HG03108 (cell line): ENCODE measurements around the gene CCDC184.
"Not testable (repeated sequence)": the region's sequence is repeated elsewhere in the genome, so short reads cannot be mapped to it uniquely, and the experiment has no call there.

Experiments used
- ATAC-seq: cut with Tn5 transposase; IDR thresholded peaks from one replicate; pipeline ENCODE4 v1.9.1; 2021; ENCODE audit warnings: moderate library complexity; ENCODE audit not compliant: unreplicated experiment

The CCDC184 gene

GRCh38 chr12:48183091-48183875 lies at the start of gene CCDC184:
Gene CCDC184 (plus strand): TSS chr12:48183644. CDS start chr12:48184123, 479 bp downstream.
- peak; percentile 66 for ATAC-seq

- ATAC-seq, result no peak
Measured at GRCh38 chr12:48135027-48135426, 48.4 kb upstream of the CCDC184 start.

- ATAC-seq, result no peak
Measured at GRCh38 chr12:48142818-48143674, 40.4 kb upstream of the CCDC184 start.

DNA sequence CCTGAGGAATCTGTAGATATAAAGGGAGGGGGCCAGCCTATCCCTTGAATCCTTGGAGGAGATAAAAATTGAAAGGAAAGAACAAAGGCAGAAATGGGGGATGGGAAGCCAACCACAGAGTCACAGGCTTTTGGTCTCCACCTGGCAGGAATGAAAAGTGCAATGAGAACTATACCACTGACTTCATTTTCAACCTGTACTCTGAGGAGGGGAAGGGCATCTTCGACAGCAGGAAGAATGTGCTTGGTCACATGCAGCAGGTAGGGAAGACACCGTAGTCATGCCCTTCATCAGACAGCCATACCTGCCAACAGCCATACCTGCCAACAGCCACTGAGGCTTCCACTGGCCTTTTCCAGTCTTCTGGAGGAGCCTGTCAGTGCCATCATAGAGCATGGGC lies 39.5 kb upstream of the CCDC184 start:
- ATAC-seq, result no peak

- no peak for ATAC-seq
Measured at GRCh38 chr12:48145981-48146380, 37.5 kb upstream of the CCDC184 start.

- no peak for ATAC-seq
Measured at GRCh38 chr12:48151103-48151771, 32.2 kb upstream of the CCDC184 start.

GRCh38 chr12:48155786-48156185 lies 27.7 kb upstream of the CCDC184 start:
- ATAC-seq, result not testable (repeated sequence)

DNA sequence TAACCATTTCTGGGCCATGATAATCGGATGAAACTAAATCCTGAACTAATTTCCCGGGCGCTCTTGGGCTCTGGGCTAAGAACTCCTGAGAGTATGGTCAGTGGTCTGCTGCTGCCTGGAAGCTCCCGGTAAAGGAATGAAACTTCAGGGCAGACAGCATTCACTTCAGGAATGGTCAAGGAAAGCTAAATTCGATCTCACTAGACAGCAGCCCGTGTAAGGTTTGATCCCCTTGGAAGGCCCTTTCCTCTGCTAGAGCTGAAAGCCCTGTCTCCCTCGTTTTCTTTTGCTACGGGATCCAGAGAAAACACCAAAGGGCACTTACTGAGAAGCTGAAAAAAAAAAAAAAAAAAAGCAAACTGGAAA lies 26.8 kb upstream of the CCDC184 start:
- no peak for ATAC-seq

DNA sequence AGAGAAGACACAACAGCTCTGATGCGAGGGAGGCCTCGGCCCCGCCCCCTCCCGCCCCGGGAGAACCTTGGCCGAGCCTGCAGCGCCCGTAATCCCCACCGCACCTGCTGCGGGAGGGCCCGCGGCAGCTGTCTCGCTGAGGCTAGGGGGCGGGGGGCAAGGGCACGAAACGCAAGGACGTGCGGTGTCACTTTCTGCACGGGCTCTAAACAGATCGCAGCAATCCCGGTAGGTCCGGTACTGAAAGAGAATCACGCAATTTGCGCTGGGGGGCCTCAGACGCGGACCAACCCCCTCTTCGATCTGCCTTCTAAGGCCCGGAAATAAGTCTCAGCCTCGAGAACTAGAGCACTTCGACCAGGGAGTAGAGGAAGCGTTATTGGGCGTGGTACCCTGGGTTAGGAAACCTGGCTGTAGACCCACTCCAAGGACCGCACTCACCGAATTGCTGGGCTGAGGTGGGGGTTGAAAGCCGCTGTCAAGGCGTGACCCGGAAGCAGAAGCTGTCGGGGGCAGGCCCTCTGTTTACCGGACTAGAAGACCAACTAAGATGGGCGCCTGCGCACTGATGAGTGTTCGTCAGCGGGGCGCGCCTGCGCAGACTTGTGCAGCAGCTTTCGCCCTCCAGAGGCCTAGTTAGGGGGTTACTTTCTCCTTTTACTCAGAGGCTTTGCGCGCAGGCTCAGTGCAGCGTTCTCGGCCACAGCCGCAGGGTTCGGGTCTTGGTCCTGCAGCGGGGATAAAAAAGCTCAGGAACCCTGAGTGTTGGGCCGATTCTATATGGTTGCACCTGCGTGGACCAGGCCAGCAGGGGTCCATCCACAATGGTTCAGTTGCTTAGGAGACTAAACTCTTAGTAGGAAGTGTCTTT lies 26.2 kb upstream of the CCDC184 start, which contains the start of gene ASB8:
Gene ASB8, minus strand, starts transcription at position 498 of the 871 bp plus-strand sequence. CDS start 4,019 bp downstream, outside the sequence.
- ATAC-seq, result peak; percentile 92

DNA sequence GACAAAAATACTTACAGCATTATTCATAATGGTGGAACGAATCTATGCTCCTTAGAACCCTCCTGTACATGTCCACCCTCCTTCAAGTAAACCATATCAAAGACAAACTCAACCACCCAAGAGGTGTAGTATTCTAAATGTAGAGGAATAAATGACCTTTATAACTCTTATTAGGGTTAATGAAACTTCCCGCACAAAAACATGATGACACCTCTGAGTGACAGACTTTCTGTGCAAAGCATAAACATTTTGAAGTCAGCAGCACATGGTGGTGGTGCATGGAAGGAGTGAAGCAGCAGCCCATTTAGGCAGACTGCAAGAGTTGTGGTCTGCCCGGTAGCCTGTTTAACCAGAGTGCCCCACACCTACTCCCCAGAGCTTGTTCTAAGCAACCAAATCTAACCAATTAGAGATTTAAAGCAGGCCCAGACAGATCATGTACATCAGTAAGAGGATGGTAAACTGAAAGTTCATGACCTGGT lies 25.5 kb upstream of the CCDC184 start:
- ATAC-seq, result no peak

DNA sequence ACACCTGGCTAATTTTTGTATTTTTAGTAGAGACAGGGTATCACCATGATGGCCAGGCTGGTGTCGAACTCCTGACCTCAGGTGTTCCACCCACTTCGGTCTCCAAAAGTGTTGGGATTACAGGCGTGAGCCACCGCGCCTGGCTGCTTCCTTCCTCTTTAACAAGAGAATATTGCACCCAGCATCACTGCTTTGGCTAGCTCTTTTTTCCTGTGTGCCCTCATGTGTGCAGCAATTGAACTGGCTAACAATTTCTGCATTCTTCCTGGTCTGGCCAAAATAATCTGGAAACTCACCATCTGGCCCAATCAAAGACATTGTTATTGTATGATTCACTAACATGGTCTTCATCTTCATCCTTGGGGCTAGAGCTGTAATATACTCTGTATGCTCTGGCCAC lies 23.4 kb upstream of the CCDC184 start:
- no peak for ATAC-seq

GRCh38 chr12:48160807-48161206 lies 22.6 kb upstream of the CCDC184 start:
- no peak for ATAC-seq

- ATAC-seq, result no peak
Measured at GRCh38 chr12:48163150-48163747, 20.2 kb upstream of the CCDC184 start.

DNA sequence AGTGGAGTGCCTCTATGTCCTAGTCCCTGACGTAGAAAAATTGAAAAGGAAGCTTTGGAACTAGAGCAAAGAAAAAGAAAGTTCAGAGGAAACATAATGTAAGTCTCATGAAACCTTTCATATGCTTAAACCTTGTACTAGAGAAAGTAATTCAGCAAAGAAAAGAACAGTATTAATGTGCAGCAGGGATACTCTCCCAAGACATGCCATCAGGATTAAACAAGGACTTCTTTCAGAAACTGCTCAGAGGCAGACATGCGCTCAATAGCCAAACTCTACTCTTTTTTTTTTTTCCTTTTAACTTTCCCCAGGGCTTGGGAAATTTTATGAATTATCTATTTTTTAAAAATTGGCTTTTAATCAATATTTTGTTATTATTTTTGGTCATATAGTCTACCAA lies 19.0 kb upstream of the CCDC184 start:
- ATAC-seq, result no peak

GRCh38 chr12:48165089-48165981 lies 18.1 kb upstream of the CCDC184 start:
- no peak for ATAC-seq

GRCh38 chr12:48169011-48169410 lies 14.4 kb upstream of the CCDC184 start:
- ATAC-seq, result no peak

DNA sequence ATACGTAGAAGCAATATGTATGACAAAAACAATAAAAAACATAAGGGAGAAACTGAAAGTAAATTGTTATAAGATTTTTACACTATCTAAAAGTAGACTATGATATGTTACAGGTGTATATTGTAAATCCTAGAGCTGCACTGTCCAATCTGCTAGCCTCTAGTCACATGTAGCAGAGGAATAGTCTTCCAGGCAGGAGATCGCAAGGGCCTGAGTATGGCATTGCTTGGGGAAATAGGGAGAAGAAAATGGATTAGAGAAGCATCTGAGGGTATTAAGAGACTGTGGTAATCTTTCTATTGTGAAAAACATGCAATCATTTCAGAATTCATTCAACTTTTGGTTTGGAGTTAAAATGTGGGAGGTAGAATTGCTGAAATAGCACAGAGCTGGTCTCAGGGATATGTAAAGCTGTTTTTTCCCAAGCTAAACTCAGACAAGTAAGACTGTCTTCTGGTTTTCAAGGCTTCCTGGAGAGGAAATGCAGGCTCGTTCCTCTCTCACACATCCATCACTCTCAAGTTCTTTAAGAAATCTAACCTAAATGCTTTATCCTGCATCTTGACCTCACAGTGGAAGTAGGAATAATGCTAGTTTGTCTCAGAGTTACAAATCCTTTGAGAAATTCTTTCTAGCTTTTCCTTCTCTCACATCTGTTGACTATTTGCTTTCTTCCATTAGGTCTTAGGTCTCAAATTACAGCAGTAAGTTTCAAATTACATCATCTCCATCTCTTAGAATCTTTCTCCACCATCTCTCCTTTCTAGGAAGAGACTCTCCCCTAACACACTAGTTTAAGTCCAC lies 7.6 kb upstream of the CCDC184 start:
- ATAC-seq, result no peak

- ATAC-seq, result no peak
Measured at GRCh38 chr12:48176417-48176751, 7.1 kb upstream of the CCDC184 start.
